HG03025 (cell line): Measurements from ENCODE around the gene CHSY1.

Experiments
- ATAC-seq: cut with Tn5 transposase; IDR thresholded peaks from one replicate; pipeline ENCODE4 v1.9.1; 2021; ENCODE audit warnings: mild to moderate bottlenecking, moderate library complexity; ENCODE audit not compliant: unreplicated experiment, low FRiP score

Gene CHSY1

DNA sequence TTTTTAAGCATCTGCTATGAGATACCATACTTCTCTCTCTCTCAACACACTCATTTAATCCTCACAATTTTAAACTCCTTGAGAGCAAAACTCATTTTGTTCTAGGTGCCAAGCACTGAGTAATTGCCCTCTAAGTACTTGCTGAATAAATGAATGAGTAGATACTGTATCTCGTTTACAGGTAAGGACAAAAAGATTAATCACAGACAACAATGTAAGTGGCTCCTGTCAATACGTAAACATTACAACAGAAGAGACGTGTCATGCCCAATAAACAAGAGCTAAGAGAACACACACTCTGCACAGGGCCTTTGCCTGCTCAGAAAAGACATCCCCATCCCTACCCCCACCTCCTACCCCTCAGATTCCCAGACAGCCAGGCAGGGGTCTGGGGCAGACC is 59.8 kb downstream of the CHSY1 start:
- no peak for ATAC-seq

DNA sequence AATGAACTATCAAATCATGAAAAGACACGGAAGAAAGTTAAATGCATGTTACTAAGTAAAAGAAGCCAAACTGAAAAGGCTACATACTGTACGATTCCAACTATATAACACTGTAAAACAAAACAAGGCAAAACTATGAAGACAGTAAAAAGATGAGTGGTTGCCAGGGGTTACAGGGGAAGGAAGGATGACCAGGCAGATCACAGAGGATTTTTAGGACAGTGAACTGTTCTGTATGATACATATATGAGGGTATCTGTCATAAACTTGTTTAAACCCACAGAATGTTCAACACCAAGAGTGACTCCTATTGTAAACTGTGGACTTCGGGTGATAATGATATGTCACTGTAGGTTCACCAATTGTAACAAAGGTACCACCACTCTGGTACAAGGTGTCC is 60.6 kb downstream of the CHSY1 start:
- no peak for ATAC-seq

DNA sequence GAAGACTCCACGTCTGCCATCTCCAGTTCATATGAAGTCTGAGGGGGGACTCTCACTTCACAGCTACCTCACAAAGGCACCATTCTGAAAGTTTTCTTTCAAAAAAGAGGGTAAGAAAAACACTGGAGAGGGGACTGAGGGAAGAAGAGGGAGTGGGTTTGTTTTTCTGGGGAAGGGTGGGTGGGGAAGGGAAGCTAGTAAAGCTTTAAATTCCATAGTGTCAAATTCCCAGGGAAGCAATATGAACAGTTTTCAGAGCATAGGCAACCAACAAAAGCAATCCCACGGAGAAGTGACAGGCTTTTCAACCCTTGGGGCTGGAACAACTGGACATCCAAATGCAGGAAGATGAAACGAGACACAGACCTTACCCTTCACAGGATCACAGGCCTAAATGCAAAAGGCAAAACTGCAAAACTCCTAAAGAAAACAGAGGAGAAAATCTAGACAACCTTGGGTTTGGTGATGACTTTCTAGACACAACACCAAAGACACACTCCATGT is 61.7 kb downstream of the CHSY1 start:
- ATAC-seq, result no peak

DNA sequence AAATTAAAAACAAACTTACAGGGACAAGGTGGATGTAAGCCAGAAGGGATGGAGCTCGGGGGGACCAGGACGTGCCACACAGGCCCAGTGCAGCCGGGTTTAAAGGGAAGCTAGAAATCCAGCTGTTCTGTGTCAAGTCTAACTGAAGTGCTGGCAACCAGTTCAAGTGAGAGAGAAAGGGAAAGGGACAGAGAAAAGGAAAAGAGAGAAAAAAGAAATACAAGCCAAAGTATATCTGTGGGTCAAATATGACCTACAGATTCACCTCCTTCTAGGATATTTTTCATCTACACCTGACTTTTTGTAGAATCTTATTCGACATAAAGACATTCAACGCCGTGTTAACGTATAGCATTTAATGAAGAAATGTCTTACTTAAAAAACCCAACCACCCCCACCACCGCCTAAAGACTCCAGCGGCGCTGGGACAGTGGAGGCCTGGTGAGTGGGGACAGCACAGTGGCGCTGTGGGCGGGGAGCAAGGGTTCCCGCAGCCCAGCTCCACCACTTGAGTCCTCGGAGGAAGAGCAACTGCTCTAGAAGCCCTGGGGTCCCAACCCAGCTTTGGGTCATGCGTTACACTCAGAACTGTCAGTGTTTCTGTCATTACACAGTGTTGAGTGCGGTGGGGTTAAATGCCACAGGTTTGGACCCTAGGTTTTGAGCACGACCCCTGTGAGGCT is 62.3 kb downstream of the CHSY1 start:
- no peak for ATAC-seq

DNA sequence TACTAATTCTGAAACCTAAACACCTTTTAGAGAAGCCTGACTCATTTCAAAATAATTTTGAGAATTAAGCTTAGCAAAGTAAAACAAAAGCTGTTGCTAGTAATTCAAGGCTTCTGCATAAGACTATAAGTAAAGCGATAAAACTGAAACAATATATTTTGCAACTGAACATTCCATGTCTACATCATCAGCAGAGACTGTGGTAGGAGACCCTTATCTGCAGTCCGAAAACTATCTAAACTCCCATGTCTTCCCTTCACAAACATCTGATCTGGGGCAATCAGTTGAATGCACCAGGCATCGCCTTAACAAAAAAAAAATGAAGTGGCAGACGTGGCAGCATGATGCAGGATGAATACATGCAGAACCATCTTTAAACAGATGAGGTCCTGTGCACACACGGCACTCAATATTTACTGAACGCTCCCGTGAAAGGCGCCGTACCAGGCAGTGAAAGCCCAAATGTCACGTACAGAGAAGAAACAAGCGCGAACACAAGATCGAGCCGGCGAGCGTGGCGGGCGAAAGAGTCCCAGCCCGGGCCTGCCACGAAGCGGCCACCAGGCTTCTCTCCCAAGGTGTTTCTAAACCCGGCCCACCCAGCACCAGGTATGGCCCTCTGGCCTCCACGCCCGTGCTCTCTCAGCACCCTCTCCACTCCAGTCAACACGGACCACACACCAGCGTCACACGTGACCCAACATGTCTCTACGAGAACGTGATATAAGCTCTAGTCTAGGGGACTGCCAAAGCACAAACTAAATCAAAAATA is 63.0 kb downstream of the CHSY1 start:
- ATAC-seq, result no peak

DNA sequence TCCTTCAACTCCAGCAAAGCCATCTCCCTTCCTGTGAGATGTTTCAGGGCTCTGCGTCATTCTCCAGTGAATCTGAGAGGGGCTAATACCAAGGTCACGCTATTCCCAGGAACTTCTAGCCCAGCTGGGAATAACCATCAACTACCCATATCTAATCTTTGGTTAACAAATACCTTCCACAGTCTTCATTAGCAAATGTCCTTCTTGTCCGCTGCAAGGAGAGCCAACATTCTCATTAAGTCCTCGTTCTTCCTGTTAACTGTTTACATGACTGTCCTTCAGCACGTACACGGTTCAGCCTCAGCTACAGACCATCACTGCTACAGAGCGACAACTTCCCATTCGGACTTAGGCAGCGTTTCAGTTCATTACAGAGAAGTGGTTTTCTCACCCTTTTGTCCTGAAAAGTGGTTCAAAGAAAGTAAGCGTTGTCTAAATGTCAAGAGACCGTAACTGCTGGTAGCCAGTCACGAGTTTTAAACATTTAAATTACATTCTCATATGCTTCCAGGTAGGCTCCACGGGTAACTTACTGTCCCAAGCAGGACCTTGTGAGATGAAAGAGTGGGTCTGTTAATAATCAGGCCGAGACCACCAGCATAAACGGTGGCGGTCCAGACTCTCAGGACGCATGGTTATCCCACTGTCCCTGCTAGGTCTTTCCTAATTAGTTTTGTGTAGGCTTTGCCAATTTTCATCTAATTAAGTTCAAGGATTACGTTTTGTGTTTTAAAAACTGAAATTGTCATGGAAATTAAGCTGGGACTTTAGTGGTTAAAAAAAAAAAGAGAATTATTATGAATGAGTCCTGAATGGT is 63.8 kb downstream of the CHSY1 start:
- no peak for ATAC-seq

DNA sequence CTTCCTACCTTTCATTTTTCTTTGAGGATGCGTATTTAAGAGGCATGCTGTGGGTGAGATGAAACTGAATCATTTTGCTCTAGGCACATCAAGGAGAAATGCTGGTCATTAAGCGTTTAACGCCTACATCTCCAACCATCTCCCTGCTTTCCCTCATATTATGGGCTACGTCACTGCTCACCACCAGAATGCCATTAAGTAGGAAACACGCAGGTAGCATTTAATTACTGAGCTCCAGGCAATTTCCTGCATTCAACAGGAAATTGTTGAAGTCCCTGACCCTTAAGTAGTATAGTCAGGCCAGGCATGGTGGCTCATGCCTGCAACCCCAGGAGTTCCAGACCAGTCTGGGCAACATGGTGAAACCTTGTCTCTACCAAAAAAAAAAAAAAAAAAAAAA is 66.1 kb downstream of the CHSY1 start:
- ATAC-seq, result no peak

DNA sequence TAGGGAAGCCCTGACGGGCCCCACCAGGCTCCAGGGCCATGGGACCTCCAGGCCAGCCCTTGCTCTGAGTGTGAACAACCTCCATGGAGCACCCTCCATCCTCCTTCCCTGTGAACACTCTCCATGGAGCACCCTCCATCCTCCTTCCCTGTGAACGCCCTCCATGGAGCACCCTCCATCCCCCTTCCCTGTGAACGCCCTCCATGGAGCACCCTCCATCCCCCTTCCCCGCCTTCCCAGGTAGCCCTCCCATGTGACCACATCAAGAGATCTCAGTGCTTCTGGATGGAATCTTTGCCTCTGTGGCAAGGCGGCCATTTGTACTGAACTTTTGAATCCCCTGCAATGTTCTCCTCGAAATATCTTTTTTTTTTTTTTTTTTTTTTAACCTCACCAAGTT is 66.5 kb downstream of the CHSY1 start:
- ATAC-seq, result no peak

DNA sequence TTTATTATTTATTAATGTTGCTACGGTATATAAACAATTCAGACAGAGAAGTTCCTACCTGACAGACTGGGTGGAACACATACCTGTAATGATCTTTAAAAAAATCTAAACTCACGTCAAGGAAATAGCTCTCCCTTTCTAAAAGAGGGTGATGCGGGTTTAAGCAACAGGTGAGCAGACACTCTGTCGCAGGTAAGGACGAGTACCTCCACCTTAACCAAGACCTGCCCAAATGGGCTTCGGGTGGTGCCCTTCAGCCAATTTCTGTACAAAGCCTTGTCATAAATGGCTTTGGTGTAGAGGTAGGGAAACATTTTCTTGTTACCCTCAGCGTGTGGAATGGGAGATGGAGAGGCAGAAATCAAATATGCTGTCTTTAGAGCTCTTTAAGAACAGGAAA is 67.0 kb downstream of the CHSY1 start:
- ATAC-seq, result no peak

DNA sequence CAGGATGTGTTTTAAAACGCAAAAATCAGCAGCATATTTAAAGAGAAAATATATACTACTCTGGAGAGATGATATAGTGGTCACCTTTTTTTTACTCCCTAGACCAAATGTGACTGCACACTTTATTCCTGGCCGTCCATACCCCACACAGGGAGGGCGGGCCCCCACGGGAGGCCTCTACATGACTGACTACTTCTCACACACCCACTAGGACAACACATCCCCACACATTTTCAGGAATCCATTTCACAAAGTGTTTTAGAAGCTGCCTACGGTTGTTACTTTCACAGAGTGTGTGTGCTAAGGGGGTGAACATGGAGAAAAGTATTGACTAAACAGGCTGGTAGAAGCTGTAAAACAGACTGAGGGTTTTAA is 67.9 kb downstream of the CHSY1 start:
- ATAC-seq, result no peak

DNA sequence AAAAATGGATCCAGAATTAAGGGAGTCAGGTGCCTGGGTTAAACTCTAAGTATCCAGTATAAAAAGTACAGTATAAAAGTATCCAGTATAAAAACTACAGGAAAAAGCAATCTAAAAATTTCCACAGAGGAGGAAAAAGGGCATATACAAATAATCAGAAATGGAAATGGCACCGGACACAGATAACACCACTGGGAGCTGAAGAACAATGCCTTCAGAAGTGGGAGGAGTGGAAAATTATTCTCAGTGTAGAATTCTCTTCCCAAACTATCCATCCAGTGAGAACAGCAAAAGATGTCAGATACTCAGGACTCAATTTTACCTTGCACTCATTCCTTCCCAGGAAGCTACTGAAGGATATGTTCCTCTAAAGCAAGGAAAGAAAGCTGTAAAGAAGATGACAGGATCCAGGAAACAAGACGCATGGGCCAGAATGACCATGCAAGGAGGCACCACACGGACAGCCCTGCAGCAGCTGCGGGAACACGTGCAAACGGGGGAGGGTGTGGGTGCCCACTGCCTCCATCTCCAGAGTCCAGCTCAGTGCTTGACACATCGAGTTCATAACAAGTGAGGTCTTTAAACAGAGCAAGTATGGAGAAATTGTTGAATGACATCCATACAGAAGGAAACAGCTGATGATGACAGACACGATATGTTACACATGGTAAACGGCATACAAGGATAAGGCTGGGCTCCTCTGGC is 68.5 kb downstream of the CHSY1 start:
- ATAC-seq, result no peak

DNA sequence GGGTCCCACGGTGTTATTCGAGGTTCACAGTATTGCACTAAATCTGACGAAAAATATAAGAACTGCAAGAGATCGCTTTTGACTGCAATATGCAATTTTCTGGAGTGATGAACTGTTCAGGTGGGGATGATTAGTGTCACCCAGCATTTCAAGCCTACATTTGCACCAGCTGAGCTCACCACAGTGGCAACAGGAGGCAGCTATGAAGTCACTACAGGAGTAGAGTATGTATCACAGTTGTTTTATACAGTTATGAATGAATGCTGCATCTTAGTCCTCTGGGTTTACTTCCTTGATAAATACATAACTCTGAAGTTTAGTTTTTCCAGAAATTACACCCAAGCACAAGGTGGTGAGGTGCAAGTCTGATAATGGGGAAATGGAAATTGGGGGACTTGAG is 69.6 kb downstream of the CHSY1 start:
- ATAC-seq, result no peak

DNA sequence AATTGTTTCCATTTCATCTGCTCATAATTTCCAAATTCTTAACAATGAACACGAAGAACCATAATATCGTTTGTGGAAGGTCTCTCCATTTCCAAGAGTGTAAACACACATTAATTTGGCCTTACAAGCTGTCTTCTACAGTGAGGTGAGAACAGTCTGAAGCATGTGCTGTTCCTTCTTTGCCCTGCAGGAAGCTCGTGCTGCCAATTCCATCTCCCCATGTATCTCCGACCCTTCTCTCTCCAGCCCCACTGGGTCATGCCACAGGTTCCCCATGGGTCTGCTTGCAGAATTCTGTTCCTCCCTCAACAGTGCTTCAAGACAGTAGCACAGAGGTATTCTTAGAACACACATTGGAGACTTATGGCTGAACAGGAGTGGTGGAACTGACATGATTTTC is 70.5 kb downstream of the CHSY1 start:
- no peak for ATAC-seq

DNA sequence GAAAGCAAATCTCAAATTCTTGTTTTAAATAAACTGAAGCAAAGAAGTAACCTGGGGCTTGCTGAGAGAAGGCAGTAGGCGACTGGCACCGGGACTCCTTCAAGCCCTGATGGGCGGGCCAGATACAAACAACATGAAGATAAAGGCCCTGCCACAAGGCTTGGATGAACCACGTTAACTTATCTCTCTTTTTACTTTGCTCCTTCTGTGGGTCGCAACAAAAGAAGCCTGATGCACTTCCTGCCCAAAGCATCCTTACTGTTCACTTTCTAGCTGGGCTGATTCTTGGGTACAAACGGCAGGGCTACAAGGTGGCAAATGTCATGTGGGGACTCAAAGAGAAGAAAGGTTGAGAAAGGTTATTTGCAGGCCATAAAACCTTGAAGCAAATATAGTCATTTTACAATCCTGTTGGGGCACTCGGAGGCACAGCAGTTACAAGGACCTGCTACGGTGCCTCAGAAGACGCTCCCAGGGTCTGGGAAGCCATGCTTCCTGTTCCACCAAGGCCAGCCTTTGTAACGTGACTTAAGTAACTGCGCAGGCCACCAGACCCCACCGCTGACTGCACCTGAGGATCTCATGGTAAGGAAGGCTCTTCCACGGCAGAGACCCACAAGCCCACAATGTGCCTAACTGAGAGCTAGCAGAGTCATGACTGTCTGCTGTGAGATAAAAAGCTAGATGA is 71.1 kb downstream of the CHSY1 start:
- no peak for ATAC-seq

DNA sequence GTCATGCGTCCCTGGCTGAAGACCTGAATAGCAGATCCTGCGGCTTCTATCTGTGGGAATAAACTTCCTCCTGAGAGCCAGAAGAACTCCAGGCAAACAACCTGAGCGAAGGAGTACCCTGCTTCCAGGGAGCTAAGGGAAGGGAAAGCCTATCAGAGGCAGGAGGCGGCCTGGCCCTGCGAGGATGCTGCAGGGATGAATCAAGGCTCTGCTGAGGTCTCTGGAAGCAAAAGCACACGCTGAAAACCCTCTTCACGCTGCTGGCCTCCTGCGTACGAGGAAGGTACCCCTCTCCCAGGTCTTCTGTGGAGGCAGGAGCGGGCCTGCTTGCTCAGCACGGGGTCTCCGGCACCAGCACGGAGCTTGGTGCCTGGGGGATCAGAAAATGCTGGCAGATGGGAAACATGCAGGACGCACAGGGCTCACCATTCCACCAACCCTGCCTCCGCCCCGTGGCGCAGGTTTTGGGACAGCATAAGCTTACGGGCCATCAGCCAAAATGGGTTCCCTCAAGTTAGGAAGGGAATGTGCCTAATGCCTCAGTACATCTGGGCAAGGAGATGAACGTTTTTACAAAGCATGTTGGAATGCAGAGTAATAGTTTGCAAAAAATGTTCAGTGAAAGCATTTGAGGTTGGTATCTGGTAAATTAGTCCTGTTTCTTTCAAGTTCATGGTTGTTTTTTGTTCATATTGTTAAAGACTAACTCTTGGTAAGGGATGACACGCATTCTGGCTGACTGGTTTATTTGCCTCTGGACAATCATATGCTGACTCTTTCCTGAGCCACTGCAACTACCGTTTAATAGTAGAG is 72.3 kb downstream of the CHSY1 start:
- no peak for ATAC-seq

DNA sequence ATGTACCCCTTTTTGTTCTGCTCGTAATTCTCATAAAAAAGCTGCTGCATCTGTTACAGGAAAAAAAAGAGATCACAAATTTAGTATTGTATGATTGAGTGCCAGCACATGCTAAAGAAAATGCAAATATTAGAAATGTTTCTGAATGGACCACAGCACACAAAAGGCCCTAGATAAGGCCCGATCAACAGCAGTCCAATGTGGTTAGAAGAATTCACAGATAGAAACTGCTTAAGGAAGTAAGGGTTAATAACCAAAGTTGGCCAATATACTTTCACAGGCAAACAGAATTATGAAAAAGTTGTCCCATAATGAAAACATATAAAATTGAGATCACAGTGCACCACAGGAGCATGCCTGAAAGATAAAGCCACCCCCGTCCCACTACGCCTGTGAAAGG is 72.9 kb downstream of the CHSY1 start:
- ATAC-seq, result no peak

DNA sequence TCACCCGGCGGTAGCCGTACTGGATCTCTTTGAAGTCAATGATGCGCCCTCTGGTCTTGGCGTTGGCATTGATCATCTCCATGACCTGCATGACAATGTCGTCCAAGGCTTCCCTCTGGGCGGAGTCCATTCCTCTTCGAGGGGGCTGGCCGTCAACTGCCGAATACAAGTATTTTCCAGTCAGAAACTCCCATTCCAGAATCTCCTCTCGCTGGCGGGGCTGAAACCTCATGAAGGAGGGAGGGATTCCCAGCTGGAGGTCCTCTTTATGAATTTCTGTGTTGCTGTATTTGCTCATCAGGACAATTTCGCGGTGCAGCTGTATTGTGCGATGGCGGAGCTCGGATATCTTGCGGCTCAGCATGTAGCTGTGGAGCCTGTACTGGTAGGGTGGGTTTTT is 73.4 kb downstream of the CHSY1 start:
- no peak for ATAC-seq

DNA sequence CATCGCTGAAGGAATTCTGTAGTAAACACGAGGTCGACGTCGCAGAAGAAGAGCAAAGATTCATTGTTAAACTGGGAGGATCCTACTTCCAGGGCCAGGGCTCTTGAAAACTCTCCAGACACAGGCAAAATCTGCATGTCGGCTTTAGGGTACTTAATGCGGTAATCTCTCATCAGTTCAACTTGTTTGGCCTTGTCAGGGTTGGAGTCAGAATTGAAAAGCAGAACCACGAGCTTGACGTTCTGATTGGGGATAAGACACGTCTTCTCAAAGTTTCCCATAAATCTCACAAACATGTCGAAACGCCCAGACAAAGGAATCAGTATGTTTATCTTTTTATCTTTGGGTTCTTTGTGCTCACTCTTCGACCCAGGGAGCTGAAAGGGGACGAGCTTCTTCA is 74.0 kb downstream of the CHSY1 start:
- no peak for ATAC-seq

DNA sequence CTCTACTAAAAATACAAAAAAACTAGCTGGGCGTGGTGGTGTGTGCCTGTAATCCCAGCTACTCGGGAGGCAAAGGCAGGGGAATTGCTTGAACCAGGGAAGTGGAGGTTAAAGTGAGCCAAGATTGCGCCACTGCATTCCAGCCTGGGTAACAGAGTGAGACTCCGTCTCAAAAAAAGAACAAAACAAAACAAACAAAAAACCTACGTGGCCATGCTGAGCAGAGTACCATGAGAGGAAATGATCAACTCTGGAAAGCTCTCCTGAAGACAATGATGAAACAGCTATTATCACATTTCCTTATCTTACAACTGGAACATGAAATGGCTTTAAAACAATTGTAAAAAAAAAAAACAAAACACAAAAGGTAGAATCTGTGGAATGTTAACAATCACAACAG is 75.2 kb downstream of the CHSY1 start:
- no peak for ATAC-seq
